PC-9 (cell line): ENCODE measurements around the gene CES2. TPM values are rescaled to one million over a fixed set of nuclear protein-coding genes. Genes with fewer than 3 reads are reported as not detected.

Source experiments
- Bru-seq: library from RNA; stranded (reverse); fragments of 400-500 nt; gene quantifications from one replicate; lab custom pipeline; 2021; lab: Mats Ljungman, UMichigan
- BruChase-seq, 2 experiments: library from RNA; stranded (reverse); fragments of 400-500 nt; gene quantifications; one replicate each; lab custom pipeline; 2021; lab: Mats Ljungman, UMichigan
- BruUV-seq: library from RNA; stranded (reverse); fragments of 400-500 nt; replicated peaks from 2 replicates; lab custom pipeline; 2021; lab: Mats Ljungman, UMichigan
- CTCF ChIA-PET: fragments of 300-600 bp; sonication (Branson Sonifier 250); formaldehyde crosslinking; loops from one replicate; lab custom pipeline; 2022; ENCODE audit warnings: antibody characterized with exemption; lab: Charles Lee
- POLR2A ChIA-PET: fragments of 300-600 bp; sonication (Branson Sonifier 250); formaldehyde crosslinking; loops from one replicate; lab custom pipeline; 2022; ENCODE audit warnings: antibody characterized with exemption; ENCODE audit not compliant: unreplicated experiment; lab: Charles Lee
- DNase-seq, 2 experiments: peaks; one replicate each; pipeline versions ENCODE4 v3.0.0 to v3.0.0-alpha.2; 2015 to 2022; ENCODE audit warnings: mixed read lengths in 1 of 2
- H2AFZ ChIP-seq: fragments of 200-600 bp; sonication (generic); 2 replicates; pipeline ENCODE4 v1.8.1; 2017; ENCODE audit warnings: antibody characterized with exemption
- H3F3A ChIP-seq: fragments of 200-600 bp; sonication (generic); 2 replicates; pipeline ENCODE4 v1.8.1; 2017; ENCODE audit warnings: antibody characterized with exemption, mild to moderate bottlenecking, low read depth; ENCODE audit not compliant: insufficient read depth
- H3K27ac ChIP-seq: fragments of 200-600 bp; sonication (generic); 2 replicates; pipeline ENCODE4 v1.6.1; 2016; ENCODE audit warnings: mixed run types
- H3K27me3 ChIP-seq: fragments of 200-600 bp; sonication (generic); 2 replicates; pipeline ENCODE4 v1.6.1; 2016; ENCODE audit warnings: low read depth, mixed run types; ENCODE audit not compliant: insufficient read depth
- H3K36me3 ChIP-seq: fragments of 200-600 bp; sonication (generic); 2 replicates; pipeline ENCODE4 v1.6.1; 2016; ENCODE audit warnings: low read depth, mixed run types
- H3K4me1 ChIP-seq: fragments of 200-600 bp; sonication (generic); replicated peaks from 2 replicates; pipeline ENCODE4 v1.6.1; 2016; ENCODE audit warnings: mixed run types; ENCODE audit not compliant: insufficient read depth
- H3K4me2 ChIP-seq: fragments of 200-600 bp; sonication (generic); 2 replicates; pipeline ENCODE4 v1.6.1; 2017; ENCODE audit warnings: mixed run types
- H3K4me3 ChIP-seq: fragments of 200-600 bp; sonication (generic); 2 replicates; pipeline ENCODE4 v1.6.1; 2016; ENCODE audit warnings: mixed run types
- H3K79me2 ChIP-seq: fragments of 200-600 bp; sonication (generic); 2 replicates; pipeline ENCODE4 v1.6.1; 2017; ENCODE audit warnings: low read depth, mixed run types
- H3K9me2 ChIP-seq: fragments of 200-600 bp; sonication (generic); 2 replicates; pipeline ENCODE4 v1.8.1; 2017; ENCODE audit warnings: mild to moderate bottlenecking; ENCODE audit not compliant: insufficient read depth
- H3K9me3 ChIP-seq: fragments of 200-600 bp; sonication (generic); 2 replicates; pipeline ENCODE4 v1.8.1; 2016; ENCODE audit warnings: low read depth; ENCODE audit not compliant: insufficient read depth
- H4K20me1 ChIP-seq: fragments of 200-600 bp; sonication (generic); 2 replicates; pipeline ENCODE4 v1.8.1; 2017; ENCODE audit not compliant: insufficient read depth
- EZH2 ChIP-seq: fragments of 200-600 bp; sonication (generic); IDR thresholded peaks from 2 replicates; pipeline ENCODE4 v1.8.0; 2017; ENCODE audit warnings: antibody characterized with exemption, low read depth
- intact Hi-C: fragments of 100-400 bp; cut with micrococcal nuclease; formaldehyde crosslinking; loops from one replicate; pipeline ENCODE4 v1.10.0; 2022; ENCODE audit not compliant: unreplicated experiment
- long read RNA-seq: library from polyadenylated mRNA; stranded (forward); transcript quantifications from one replicate; pipeline ENCODE4 v2.0.0, GENCODE V29; 2022
- total RNA-seq: library from RNA; stranded (reverse); gene quantifications from 2 replicates; pipeline ENCODE4 v1.2.3, GENCODE V29; 2021
- TF ChIP-seq, protein P1 (sequence below): fragments of 200-600 bp; sonication (generic); conservative IDR thresholded peaks from 2 replicates; pipeline ENCODE4 v1.6.1; 2017; ENCODE audit warnings: mixed run types, antibody characterized with exemption, mild to moderate bottlenecking, moderate library complexity

The CES2 gene, protein sequence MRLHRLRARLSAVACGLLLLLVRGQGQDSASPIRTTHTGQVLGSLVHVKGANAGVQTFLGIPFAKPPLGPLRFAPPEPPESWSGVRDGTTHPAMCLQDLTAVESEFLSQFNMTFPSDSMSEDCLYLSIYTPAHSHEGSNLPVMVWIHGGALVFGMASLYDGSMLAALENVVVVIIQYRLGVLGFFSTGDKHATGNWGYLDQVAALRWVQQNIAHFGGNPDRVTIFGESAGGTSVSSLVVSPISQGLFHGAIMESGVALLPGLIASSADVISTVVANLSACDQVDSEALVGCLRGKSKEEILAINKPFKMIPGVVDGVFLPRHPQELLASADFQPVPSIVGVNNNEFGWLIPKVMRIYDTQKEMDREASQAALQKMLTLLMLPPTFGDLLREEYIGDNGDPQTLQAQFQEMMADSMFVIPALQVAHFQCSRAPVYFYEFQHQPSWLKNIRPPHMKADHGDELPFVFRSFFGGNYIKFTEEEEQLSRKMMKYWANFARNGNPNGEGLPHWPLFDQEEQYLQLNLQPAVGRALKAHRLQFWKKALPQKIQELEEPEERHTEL
- total RNA-seq (32.8 and 35.1 TPM in 2 replicates), Bru-seq, nascent RNA (percentile 67 among the genes with signal in this experiment), BruChase-seq, experiment 1, labeled RNA remaining after a 2-hour chase (percentile 71 among the genes with signal in this experiment), BruChase-seq, experiment 2, labeled RNA remaining after a 6-hour chase (percentile 80 among the genes with signal in this experiment)
- long read RNA-seq, transcript CES2-201 (12 exons, 3,927 nt) = major isoform, 13 of 19 reads
- long read RNA-seq, partial matches to known transcripts = 5 of 19 reads
- long read RNA-seq, other reads (novel, unspliced or antisense) = 0 of 19 reads

DNA sequence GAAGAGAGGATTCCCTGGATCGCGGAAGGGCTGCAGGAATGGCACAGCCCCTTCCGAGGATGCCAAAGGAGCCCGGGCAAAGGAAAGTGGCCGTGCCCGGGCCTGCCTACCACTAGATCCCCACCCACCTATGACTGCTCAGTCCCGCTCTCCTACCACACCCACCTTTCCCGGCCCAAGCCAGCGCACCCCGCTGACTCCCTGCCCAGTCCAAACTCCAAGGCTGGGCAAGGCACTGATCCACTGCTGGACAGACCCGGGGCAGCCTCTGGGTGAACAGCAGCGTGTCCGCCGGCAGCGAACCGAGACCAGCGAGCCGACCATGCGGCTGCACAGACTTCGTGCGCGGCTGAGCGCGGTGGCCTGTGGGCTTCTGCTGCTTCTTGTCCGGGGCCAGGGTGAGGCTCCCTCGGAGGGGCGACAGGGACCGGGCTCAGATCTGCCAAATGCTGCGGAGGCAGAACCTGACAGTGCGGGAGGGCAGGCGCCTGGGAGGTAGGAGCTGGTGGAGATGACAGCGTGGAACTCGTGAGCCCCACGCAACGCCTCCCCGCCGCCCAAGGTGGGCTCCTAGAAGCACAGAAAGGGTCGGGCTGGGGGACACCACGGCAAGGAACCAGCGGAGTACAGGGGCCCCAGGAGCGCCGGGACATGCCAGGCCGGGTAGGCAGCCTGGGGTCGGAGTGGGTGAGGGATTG lies at the start of gene CES2:
Gene CES2 (plus strand): TSS at position 203 of the 698 bp plus-strand sequence. CDS start 120 bp downstream, at position 323.
- DNase-seq = peak; percentile 43 to 61
- Histone ChIP-seq H3K4me1 (peaks cover 31% of the 10 kb centered on the region), H3K27ac (peak within 1 kb of the TSS; percentile 48), H3K4me2 (peak within 1 kb of the TSS; percentile 98), H3K9me3 (no peaks in the 10 kb centered on the region), H4K20me1 (peaks cover 11% of the 10 kb centered on the region; the same call in 1 of the 2 replicates), H3K79me2 (peaks cover 39% of the 10 kb centered on the region), H3K27me3 (no peaks in the 10 kb centered on the region), H2AFZ (peak within 1 kb of the TSS; percentile 99), H3K36me3 (no peaks in the 10 kb centered on the region), H3K9me2 (no peaks in the 10 kb centered on the region), H3K4me3 (peak within 1 kb of the TSS; percentile 91), H3F3A (peaks cover 17% of the 10 kb centered on the region)
- no peak for TF ChIP-seq EZH2
- TF ChIP-seq, protein P1, sequence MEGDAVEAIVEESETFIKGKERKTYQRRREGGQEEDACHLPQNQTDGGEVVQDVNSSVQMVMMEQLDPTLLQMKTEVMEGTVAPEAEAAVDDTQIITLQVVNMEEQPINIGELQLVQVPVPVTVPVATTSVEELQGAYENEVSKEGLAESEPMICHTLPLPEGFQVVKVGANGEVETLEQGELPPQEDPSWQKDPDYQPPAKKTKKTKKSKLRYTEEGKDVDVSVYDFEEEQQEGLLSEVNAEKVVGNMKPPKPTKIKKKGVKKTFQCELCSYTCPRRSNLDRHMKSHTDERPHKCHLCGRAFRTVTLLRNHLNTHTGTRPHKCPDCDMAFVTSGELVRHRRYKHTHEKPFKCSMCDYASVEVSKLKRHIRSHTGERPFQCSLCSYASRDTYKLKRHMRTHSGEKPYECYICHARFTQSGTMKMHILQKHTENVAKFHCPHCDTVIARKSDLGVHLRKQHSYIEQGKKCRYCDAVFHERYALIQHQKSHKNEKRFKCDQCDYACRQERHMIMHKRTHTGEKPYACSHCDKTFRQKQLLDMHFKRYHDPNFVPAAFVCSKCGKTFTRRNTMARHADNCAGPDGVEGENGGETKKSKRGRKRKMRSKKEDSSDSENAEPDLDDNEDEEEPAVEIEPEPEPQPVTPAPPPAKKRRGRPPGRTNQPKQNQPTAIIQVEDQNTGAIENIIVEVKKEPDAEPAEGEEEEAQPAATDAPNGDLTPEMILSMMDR = no peak
- CTCF ChIA-PET = no interaction called here
- POLR2A ChIA-PET = no interaction called here
- no TSS peak for BruUV-seq
- intact Hi-C loops = loop anchor here (10.0 kb wide), 1 partner anchor 421 kb away; no protein-coding TSS in a partner anchor

DNA sequence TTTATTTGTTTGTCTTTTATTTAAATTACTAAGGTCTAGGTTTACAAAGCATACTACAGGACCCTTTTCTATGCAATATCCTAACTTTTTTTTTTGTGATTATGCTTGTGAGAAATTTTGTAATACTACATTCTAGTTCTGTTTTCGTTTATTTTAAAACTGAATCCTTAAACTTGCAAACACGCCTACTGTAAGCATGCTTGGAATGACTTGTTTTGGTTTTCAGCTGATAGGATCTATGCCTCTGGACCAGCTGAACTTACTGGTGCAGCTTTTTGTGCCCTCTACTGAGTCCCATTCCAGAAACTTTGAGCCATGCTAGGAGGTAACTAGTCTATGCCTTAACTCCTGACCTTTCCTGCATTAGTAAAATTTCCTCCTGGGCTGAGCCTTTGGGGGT lies 49.0 kb upstream of the CES2 start:
- peak overlapping the region; percentile 51; the same call in 1 of the 2 replicates for H3K27ac ChIP-seq
- TF ChIP-seq, protein P1 = no peak
- TF ChIP-seq EZH2 = no peak
- intact Hi-C loops = loop anchor here (5.0 kb wide), 1 partner anchor 41 kb away; the partner anchor contains the start of gene RRAD
- DNase-seq = peak in 1 of 2 experiments; percentile 52
- no peaks in the 10 kb centered on the region for H3K9me3 ChIP-seq
- BruUV-seq = no TSS peak
- H3K9me2 ChIP-seq = no peaks in the 10 kb centered on the region
- H3K4me2 ChIP-seq = peak overlapping the region; percentile 40
- H3F3A ChIP-seq = peaks cover 20% of the 10 kb centered on the region; the same call in 1 of the 2 replicates
- peaks cover 21% of the 10 kb centered on the region for H3K4me1 ChIP-seq
- H3K27me3 ChIP-seq = no peaks in the 10 kb centered on the region
- H3K79me2 ChIP-seq = peaks cover 13% of the 10 kb centered on the region
- CTCF ChIA-PET = interaction anchor here (0.6 to 1.2 kb wide), 2 partner anchors 13 to 43 kb away, joined by 4 to 12 read pairs; no protein-coding TSS in a partner anchor
- H3K36me3 ChIP-seq = peaks cover 17% of the 10 kb centered on the region; the same call in 1 of the 2 replicates
- H3K4me3 ChIP-seq = peak overlapping the region; percentile 11; the same call in 1 of the 2 replicates
- H4K20me1 ChIP-seq = 0 out of 2 replicates have a peak, but pooled peaks cover 4% of the 10 kb centered on the region
- POLR2A ChIA-PET = no interaction called here
- no peak overlapping the region for H2AFZ ChIP-seq
